ENCODE results near the gene PTK6. TPM values are rescaled to one million over a fixed set of nuclear protein-coding genes. Genes with fewer than 3 reads are reported as not detected.
"Not testable (repeated sequence)": the region's sequence is repeated elsewhere in the genome, so short reads cannot be mapped to it uniquely, and the experiment has no call there.

The PTK6 gene
- total RNA-seq, 1 donor from 2014 or later: 0.13 TPM

DNA sequence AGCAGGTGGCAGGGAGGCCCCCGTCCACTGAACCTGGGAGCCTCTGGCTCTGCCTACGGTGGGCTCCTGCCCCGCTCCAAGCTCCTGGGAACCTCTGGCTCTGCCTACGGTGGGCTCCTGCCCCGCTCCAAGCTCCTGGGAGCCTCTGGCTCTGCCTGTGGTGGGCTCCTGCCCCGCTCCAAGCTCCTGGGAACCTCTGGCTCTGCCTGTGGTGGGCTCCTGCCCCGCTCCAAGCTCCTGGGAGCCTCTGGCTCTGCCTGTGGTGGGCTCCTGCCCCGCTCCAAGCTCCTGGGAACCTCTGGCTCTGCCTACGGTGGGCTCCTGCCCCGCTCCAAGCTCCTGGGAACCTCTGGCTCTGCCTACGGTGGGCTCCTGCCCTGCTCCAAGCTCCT, 33.9 kb upstream of the PTK6 start:
- intact Hi-C loops (cut with DNase I); ATAC-seq (ENCODE audit: poor library complexity); DNase-seq: not testable (repeated sequence)

DNA sequence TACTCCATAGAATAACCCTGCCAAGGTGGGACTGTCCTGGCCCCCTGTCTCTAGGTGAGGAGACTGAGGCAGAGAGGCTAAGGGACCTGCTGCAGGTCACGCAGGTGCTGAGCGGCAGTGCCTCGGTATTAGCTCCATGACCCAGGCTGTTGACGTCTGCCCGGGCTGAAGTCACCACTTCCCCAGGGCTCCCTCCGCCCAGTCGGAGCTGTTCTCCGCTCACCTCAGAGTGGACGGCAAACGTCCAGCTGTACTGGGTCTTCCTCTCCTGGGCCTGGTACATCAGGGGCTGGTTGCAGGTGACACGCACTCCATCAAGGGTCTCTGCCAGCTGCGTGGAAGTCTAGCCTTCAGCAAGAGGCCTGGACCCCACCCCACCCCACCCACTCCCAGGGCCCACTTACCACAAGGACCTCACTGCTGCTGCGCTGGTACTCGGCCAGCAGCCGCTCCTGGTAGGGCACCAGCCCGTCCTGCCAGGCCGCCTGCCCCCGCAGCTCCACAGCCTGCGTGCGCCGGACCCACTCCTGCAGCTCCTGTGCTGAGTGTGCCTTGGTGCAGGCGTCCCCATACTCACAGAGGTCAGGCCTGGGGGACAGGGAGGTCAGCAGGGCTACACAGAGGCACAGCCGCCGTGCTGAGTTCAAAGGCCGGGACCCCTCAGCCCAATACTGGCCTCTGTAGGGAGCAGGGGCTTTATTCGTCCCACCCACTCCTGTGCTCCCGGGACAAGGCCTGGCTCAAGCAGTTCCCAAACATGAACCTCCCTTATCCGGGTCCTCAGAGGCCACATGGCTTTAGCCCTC, 33.3 kb upstream of the PTK6 start:
- intact Hi-C loops (cut with DNase I): no loop called here
- DNase-seq: no peak
- ATAC-seq (ENCODE audit: poor library complexity): no peak

DNA sequence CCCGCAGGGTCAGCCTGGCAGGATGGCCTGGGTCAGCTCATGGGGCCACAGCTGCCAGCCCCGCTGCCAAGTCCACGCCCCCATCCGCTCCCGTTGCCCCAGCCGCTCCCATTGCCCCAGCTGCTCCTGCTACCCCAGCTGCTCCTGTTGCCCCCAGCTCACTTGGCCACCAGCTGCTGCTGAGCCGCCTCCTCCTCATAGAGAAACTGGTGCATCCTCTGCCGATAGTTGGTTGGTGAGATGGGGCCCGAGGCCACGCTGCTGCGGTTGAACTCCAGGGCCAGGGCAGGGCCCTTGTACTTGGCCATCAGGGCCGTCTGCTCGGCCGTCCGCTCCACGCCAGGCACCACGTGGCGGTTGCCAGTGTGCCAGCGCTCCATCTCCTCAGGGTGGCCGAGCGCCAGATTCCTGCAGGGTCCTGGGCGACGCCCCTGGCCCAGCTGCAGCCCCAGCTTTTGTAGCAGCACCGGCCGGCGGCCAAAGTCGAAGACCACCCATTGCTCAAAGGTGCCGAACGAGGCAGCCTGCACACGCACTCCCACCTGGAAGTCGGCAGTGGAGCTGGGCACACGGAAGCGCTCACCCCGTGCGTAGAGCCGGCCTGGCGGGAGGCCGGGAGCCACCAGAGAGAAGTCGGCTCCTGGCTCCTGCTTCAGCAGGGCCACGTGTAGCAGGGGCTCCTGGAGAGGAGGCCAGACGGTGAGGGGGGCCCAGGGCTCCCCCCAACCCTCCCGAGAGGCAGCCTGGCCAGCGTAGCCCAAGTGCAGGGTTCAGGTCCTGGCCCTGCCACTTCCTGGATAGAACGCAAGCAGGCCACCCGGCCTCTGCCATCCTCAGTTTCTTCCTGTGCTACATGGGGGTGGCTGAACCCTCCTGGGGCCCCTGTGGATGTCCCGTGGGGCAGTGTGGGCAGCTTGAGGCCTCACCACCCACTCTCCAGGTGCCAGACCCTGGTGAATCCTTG, 32.1 kb upstream of the PTK6 start:
- no peak for ATAC-seq (ENCODE audit: poor library complexity)
- DNase-seq: no peak
- intact Hi-C loops (cut with DNase I): no loop called here

DNA sequence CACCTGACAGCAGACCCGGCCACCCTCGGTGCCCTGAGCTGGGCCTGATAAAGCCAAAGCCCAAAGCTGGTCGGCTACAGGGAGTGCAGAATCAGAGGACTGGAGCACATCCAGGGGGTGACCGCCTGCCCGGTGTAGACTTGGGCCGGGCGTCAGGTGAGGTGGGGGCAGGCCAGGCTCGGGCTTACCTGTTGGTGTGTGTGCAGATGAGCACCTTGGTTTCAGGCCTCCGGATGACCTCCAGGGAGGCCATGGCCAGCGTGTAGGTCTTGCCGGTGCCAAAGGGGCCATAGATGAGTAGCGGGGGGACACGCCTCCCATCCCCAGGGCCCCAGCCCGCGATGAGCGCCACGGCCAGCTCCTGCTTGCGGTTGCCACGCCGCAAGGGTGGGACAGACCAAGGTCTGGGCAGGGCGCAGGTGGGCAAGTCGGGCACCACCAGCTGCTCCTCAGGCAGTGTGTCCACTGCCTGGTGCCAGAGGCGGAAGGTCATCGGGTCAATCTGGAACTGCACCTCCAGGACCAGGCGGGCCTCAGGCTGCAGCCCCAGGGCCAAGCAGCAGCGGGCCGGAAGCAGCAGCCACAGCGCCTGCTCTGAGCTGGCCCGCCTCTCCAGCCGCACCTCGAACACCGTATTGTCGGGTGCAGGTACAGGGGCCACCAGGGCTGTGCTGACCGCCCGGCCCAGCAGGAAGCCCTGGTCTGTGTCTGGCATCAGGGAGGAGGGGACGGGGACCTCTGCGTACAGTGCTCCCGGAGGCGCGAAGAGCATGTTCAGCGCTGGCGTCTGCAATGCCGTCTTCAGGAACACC, 31.2 kb upstream of the PTK6 start:
- no peak for ATAC-seq (ENCODE audit: poor library complexity)
- no peak for DNase-seq
- intact Hi-C loops (cut with DNase I): no loop called here

DNA sequence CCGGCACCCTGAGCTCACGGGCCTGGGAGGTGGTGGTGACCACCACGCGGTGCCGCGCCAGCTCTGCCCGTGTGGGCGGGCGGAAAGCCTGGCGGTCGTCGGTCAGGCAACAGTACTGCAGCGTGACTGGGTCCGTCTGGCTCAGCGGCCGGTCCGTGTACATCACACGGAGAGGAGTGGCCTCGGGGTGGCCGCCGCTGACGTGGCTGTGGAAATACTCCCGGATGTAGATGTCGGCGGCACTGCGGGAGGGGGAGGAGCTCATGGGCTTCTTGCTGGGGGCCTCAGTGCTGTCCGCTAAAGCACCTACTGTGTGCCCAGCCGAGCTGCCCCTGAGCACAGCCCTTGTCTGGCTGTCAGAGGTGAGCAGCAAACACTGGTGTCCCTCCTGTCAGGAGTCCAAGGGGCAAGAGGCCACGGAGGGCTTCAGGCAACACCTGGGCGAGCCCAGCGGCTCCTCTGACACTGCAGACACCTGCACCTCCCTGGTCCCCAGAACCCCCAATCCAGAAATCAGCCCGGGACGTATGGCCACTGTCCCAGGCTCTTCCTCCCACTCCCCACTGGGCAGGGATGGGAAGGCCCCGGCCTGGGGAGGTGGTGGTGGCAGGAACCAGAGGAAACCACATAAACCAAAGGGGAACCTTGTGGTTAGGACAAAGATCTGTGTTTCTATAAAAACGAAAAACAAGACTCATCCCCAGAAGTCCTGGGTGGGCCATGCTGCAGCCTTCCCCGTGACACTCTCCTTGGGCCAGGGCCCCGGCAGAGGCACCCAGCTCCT, 30.4 kb upstream of the PTK6 start:
- intact Hi-C loops (cut with DNase I): no loop called here
- DNase-seq (peak; percentile 83), ATAC-seq (ENCODE audit: poor library complexity) (peak; percentile 47)

DNA sequence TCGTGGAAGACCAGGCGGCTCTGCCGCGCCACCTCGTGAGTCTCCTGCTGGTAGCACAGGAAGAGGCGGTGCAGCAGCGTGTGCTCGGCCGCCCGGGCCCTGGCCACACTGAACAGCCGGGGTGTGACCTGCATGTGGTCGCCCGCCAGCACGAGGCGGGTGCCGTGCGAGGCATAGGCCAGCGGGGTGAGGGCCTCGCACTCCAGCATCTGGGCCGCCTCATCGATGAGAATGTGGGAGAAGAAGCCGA, 29.9 kb upstream of the PTK6 start:
- ATAC-seq (ENCODE audit: poor library complexity): peak; percentile 15
- no peak for DNase-seq
- intact Hi-C loops (cut with DNase I): no loop called here

DNA sequence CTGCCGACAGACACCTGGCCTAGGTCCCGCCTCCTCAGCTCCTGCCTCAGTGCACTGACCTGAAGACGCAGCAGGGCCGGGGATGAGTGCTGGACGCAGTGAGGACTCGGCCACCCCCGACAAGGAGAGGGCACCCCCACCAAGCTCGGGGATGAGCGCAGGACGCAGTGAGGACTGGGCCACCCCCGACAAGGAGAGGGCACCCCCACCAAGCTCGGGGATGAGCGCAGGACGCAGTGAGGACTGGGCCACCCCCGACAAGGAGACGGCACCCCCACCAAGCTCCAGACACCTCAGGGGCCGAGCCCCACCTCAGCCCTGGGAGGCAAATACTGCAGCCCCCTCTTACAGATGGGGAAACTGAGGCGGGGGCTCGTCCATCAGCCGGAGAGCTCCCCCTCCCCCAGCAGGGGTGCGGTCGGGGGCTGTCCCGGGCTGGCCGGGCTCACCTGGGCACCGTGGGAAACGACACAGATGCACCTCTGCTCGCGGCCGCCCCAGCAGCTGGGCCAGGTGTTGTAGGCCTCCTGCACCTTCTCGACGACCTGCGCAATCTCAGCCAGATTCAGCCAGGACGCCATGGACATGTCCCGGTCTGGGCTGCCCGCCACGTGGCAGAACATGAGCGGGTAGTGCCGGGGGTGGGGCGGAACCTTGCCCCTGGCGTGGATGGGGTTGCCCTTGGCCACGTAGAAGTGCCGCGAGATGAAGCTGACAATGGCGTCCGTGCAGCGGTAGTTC, 29.4 kb upstream of the PTK6 start:
- intact Hi-C loops (cut with DNase I): no loop called here
- ATAC-seq (ENCODE audit: poor library complexity): no peak
- no peak for DNase-seq

DNA sequence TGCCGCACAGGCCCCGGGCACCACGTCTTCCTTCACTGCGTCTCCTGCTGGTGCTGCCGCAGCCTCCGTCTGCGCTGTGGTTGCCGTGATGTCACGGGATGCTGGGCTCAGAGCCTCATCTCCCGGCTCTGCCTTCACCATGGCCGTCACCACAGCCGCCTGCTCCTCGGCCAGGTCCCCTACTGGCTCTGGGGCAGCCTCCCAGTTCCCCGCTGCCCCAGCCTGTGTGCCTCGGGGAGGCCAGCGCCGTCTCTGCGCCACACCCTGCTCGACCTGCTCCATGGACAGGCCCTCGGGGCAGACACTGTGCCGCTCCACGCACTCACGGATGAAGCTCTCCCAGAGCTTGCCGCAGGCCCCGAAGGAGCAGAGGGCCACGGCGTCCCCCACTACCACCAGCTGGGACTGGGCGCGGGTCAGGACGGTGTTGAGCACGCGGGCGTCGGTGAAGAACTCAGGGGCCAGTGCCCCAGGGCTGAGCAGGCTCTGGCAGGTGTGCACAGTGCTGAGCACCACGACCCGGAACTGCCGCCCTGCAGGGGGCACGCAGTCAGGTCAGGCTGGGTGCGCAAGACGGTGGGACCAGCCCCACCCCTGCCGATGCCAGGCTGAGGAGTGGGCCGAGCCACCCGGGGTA, 28.6 kb upstream of the PTK6 start:
- no peak for ATAC-seq (ENCODE audit: poor library complexity)

DNA sequence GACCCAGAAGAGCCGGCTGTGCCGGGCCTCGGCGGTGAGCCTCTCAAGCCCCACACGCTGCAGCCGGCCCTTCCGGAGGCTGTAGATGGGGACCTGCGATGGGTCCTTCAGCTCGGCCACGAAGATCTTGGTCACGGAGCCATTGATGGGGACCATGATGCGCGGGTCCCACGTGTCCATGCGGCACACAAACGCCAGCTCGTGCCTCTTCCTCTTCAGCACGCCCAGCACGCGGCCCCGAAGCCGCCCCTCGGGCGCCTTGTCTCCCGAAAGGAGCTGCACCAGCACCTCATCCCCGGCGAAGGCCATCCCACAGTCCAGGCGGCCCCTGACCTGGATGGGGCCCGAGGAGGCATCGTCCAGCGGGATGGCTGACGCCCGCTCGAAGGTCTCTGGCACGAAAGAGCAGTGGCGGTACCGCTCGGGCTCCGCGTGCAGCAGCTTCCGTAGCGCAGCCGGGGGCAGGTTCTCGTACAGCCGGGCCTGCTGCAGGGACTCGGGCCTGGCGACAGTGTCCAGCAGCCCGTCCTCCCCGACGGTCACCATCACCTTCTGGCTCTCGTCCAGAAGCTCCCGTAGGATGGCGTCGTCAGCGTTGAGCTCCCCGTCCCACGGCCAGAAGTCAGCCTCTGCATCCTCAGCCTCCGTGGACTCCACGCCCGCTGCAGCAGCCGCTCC, 28.0 kb upstream of the PTK6 start:
- ATAC-seq (ENCODE audit: poor library complexity) (no peak), DNase-seq (no peak)
- intact Hi-C loops (cut with DNase I): no loop called here

More for the DNA sequence above, 28.6 kb upstream of the PTK6 start:
- intact Hi-C loops (cut with DNase I): no loop called here
- DNase-seq: no peak

DNA sequence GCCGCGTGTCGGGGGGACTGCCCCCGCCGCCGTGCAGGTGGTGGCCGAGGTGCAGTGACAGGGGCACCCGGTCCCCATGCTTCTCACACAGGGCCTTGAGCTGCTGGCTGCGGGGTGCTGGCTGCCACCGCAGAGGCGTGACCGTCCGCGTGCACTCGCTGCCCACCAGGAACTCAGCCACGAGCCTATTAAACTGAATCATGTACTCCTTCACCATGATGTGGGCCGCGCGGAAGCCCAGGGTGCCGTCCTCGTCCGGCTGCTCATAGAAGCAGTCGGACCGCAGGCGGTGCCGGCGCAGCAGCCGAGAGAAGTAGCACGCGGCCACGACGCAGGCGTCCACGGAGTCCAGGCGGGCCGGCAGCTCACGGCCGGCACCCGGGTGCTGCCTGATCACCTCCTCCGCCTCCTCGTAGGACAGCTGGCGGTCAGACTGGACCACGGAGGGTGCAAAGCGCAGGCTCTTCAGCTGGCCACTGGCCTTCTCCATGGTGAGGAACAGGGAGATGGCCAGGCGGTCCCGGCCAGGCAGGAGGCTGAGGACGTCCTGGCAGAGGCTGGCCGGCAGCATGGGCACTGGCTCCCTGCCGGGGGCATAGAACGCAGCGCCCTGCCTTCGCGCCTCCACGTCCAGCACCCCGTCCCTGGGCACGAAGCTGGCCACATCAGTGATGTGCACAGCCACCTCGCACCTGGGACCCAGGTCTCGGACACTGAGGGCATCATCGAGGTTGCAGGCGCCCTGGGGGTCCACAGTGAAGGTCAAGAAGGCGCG, 27.0 kb upstream of the PTK6 start:
- DNase-seq: no peak
- no peak for ATAC-seq (ENCODE audit: poor library complexity)

DNA sequence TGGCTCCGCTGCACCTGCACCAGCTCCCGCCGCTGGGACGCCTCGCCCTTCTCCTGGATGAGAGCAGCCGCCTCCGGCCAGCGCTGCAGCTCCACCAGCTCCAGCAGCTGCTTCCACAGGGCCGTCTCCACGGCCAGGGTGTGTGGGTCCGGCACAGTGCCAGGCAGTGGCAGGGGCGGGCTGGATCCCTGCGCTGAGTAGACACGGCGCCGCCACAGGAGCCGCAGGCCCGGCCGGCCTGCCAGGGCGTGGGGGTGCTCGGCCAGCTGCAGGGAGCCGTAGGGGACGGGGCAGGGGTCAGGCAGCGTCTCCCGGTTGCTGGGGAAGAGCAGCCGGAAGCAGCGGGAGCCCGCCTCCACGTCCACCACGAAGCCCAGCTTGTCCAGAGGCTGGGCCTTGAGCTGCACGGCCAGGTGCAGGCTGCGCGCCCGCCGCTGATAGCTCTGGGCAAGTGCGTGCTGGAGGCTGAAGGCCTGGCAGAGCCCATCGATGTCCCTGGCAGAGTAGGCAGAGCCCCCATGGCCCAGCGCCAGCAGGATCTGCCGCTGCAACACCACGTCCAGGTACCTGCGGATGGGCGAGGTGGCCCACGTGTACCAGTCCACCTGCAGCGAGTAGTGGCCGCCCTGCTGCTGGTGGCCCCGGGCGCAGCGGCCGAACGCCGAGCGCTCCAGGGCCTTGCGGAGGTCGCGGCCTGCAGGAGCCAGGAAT, 26.2 kb upstream of the PTK6 start:
- ATAC-seq (ENCODE audit: poor library complexity) (no peak), DNase-seq (no peak)
- intact Hi-C loops (cut with DNase I): no loop called here

More for the DNA sequence above, 27.0 kb upstream of the PTK6 start:
- intact Hi-C loops (cut with DNase I): no loop called here

DNA sequence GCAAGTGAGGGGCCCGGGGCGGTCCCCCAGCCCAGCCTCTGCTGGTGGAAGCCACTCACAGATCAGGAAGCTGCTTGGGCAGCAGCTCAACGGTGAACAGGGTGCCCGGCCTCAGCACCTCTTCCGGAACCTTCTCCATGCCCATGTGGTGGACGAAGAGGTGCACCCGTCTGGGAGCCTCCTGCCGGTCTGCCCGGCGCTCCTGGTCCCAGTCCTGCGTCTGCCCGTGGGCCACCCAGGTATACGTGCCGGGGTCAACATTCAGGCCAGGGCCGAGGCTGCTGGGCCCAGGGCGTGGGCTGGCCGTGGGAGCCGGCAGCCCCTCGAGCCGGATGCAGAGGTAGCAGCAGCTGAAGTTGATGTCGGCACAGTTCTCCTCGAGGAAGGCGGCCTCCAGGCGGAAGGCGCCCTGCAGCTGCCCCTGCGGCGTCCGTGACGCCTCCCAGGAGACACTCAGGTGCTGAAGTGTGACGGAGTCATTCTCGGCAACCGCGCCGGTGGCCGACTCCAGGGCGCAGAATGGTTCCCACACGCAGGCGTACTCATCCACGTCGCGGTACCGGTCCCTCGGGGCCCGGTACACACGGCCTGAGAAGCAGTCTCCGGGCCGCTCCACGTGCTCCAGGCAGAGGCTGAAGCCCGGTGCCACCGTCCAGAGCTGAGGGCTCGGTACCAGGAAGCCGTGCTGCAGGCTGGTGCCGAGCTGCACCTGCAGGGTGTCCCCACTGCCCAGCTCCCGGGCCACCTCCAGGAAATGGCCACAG, 25.5 kb upstream of the PTK6 start:
- ATAC-seq (ENCODE audit: poor library complexity) (no peak), DNase-seq (no peak)

DNA sequence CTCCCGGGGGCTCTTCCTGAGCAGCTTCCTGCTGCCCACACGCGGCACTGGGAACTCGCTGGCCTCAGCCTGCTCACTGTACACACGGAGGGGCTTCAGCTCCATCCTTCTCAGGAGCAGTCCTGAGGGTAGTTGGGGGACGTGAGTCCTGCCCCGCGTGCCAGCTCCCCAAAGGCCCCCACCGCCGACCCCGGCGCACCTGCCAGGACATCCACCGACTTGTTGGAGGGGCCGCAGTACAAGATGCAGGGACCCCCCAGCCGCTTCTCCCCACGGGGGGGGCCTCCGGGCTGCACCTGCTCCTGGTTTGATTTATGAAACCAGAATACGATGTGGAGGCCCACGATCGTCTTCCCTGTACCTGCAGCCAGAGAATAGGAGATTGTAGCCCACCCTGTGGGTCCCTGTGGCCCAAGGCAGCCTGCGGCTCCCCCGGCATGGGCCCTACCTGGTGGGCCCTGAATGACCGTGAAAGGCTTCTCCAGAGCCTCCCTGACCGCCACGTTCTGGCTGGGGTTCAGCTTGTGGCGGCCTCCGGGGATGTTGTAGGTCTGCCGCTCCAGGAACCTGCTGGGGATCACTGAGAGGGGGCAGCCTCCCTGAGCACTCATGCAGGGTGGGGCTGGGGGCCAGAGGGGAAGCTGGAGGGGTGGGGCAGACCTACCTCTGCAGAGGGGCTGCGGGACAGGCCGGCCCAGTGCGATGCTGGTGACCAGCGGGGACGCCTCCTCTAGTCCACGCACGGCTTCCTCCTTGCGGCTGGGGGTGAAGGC, 24.6 kb upstream of the PTK6 start:
- intact Hi-C loops (cut with DNase I): no loop called here
- ATAC-seq (ENCODE audit: poor library complexity) (no peak), DNase-seq (no peak)

More for the DNA sequence above, 25.5 kb upstream of the PTK6 start:
- intact Hi-C loops (cut with DNase I): no loop called here
